Loucy (cell line): Measurements from ENCODE around the gene GJB1.

Source experiments
- H2AFZ ChIP-seq: fragments of 200-600 bp; sonication (generic); 2 replicates; pipeline ENCODE4 v1.6.0; 2016; ENCODE audit warnings: antibody characterized with exemption, mild to moderate bottlenecking, low read length, moderate library complexity
- H3F3A ChIP-seq: fragments of 200-600 bp; 2 replicates; pipeline ENCODE4 v1.6.0; 2016; ENCODE audit warnings: antibody characterized with exemption, low read depth, mild to moderate bottlenecking
- H3K27me3 ChIP-seq: fragments of 200-600 bp; sonication (generic); 2 replicates; pipeline ENCODE4 v1.6.1; 2014; ENCODE audit warnings: low read length, mild to moderate bottlenecking; ENCODE audit not compliant: insufficient read depth, poor library complexity, severe bottlenecking
- H3K36me3 ChIP-seq: fragments of 200-600 bp; sonication (generic); 2 replicates; pipeline ENCODE4 v1.6.1; 2016; ENCODE audit warnings: low read length; ENCODE audit not compliant: insufficient read depth
- H3K4me1 ChIP-seq: fragments of 200-600 bp; sonication (generic); 2 replicates; pipeline ENCODE4 v1.5.1; 2014; ENCODE audit warnings: low read length, mild to moderate bottlenecking; ENCODE audit not compliant: insufficient read depth, poor library complexity, severe bottlenecking
- H3K4me2 ChIP-seq: fragments of 200-600 bp; sonication (generic); 2 replicates; pipeline ENCODE4 v1.6.0; 2014; ENCODE audit warnings: antibody characterized with exemption, low read length, low read depth, mild to moderate bottlenecking; ENCODE audit not compliant: poor library complexity, severe bottlenecking
- H3K4me3 ChIP-seq: fragments of 200-600 bp; sonication (generic); 2 replicates; pipeline ENCODE4 v1.5.1; 2014; ENCODE audit warnings: low read length, mild to moderate bottlenecking, mixed read lengths; ENCODE audit not compliant: poor library complexity, severe bottlenecking
- H3K79me2 ChIP-seq: fragments of 200-600 bp; sonication (generic); 2 replicates; pipeline ENCODE4 v1.6.1; 2014; ENCODE audit warnings: low read length; ENCODE audit not compliant: insufficient read depth
- H3K9ac ChIP-seq: fragments of 200-600 bp; sonication (generic); 2 replicates; pipeline ENCODE4 v1.6.0; 2014; ENCODE audit warnings: mild to moderate bottlenecking, low read depth, low read length, moderate library complexity; ENCODE audit not compliant: poor library complexity, severe bottlenecking
- H3K9me2 ChIP-seq: fragments of 200-600 bp; sonication (generic); replicated peaks from 2 replicates; pipeline ENCODE4 v1.6.1; 2016; ENCODE audit warnings: low read depth, low read length, mixed read lengths
- H3K9me3 ChIP-seq: fragments of 200-600 bp; sonication (generic); 2 replicates; pipeline ENCODE4 v1.6.1; 2014; ENCODE audit warnings: mild to moderate bottlenecking, antibody characterized with exemption, low read length, low read depth; ENCODE audit not compliant: insufficient read depth
- H4K20me1 ChIP-seq: fragments of 200-600 bp; sonication (generic); 2 replicates; pipeline ENCODE4 v1.6.0; 2014; ENCODE audit warnings: antibody characterized with exemption, low read length, mild to moderate bottlenecking; ENCODE audit not compliant: insufficient read depth, poor library complexity, severe bottlenecking
- EZH2phosphoT487 ChIP-seq: fragments of 200-600 bp; IDR thresholded peaks from 2 replicates; pipeline ENCODE4 v1.6.1; 2018; ENCODE audit warnings: antibody characterized with exemption, mild to moderate bottlenecking, moderate library complexity, borderline replicate concordance
- TF ChIP-seq, protein P1 (sequence below): fragments of 200-600 bp; sonication (generic); conservative IDR thresholded peaks from 2 replicates; pipeline ENCODE4 v1.5.1; 2014; ENCODE audit warnings: mild to moderate bottlenecking, antibody characterized with exemption, low read length

GJB1 gene

DNA sequence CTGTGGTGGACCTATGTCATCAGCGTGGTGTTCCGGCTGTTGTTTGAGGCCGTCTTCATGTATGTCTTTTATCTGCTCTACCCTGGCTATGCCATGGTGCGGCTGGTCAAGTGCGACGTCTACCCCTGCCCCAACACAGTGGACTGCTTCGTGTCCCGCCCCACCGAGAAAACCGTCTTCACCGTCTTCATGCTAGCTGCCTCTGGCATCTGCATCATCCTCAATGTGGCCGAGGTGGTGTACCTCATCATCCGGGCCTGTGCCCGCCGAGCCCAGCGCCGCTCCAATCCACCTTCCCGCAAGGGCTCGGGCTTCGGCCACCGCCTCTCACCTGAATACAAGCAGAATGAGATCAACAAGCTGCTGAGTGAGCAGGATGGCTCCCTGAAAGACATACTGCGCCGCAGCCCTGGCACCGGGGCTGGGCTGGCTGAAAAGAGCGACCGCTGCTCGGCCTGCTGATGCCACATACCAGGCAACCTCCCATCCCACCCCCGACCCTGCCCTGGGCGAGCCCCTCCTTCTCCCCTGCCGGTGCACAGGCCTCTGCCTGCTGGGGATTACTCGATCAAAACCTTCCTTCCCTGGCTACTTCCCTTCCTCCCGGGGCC lies 1.2 kb downstream of the GJB1 start:
- H2AFZ ChIP-seq, result no peak overlapping the region
- TF ChIP-seq, protein P1, sequence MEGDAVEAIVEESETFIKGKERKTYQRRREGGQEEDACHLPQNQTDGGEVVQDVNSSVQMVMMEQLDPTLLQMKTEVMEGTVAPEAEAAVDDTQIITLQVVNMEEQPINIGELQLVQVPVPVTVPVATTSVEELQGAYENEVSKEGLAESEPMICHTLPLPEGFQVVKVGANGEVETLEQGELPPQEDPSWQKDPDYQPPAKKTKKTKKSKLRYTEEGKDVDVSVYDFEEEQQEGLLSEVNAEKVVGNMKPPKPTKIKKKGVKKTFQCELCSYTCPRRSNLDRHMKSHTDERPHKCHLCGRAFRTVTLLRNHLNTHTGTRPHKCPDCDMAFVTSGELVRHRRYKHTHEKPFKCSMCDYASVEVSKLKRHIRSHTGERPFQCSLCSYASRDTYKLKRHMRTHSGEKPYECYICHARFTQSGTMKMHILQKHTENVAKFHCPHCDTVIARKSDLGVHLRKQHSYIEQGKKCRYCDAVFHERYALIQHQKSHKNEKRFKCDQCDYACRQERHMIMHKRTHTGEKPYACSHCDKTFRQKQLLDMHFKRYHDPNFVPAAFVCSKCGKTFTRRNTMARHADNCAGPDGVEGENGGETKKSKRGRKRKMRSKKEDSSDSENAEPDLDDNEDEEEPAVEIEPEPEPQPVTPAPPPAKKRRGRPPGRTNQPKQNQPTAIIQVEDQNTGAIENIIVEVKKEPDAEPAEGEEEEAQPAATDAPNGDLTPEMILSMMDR, result no peak
- TF ChIP-seq EZH2phosphoT487, result no peak
- H3K9me3 ChIP-seq, result no peaks in the 10 kb centered on the region
- H3K27me3 ChIP-seq, result no peaks in the 10 kb centered on the region
- H3K4me2 ChIP-seq, result no peak overlapping the region
- no peaks in the 10 kb centered on the region for H3K9me2 ChIP-seq
- no peaks in the 10 kb centered on the region for H3K36me3 ChIP-seq
- H3K9ac ChIP-seq, result no peak overlapping the region
- H4K20me1 ChIP-seq, result no peaks in the 10 kb centered on the region
- H3K79me2 ChIP-seq, result no peaks in the 10 kb centered on the region
- no peaks in the 10 kb centered on the region for H3K4me1 ChIP-seq
- no peak overlapping the region for H3K4me3 ChIP-seq
- H3F3A ChIP-seq, result no peaks in the 10 kb centered on the region

DNA sequence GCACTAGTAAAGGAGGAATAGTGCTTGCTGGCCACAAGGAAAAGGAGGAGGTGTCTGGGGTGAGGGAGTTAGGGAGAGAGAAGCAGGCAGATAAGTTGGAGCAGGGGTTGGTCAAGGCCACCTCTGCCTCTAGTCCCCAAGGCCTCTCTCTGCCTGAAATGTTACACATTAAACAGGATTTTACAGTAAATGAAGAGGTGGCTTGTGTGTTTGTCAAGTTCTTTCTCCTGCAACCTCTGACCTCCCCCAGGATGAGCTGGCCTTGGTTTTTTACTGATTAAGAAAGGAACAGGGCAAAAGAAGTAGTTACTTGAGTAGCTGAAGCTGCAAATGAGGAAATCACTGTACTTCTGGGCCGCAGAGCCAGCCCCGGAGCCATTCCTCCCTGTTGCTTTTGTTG lies 2.0 kb downstream of the GJB1 start:
- Histone ChIP-seq H3K9me2 (no peaks in the 10 kb centered on the region), H3K4me2 (no peak overlapping the region), H3K4me1 (no peaks in the 10 kb centered on the region), H3K9me3 (no peaks in the 10 kb centered on the region), H3K79me2 (no peaks in the 10 kb centered on the region), H3K36me3 (no peaks in the 10 kb centered on the region), H3K27me3 (no peaks in the 10 kb centered on the region), H3F3A (no peaks in the 10 kb centered on the region), H4K20me1 (no peaks in the 10 kb centered on the region), H3K9ac (no peak overlapping the region), H3K4me3 (no peak overlapping the region), H2AFZ (no peak overlapping the region)
- TF ChIP-seq, protein P1, result no peak
- no peak for TF ChIP-seq EZH2phosphoT487

DNA sequence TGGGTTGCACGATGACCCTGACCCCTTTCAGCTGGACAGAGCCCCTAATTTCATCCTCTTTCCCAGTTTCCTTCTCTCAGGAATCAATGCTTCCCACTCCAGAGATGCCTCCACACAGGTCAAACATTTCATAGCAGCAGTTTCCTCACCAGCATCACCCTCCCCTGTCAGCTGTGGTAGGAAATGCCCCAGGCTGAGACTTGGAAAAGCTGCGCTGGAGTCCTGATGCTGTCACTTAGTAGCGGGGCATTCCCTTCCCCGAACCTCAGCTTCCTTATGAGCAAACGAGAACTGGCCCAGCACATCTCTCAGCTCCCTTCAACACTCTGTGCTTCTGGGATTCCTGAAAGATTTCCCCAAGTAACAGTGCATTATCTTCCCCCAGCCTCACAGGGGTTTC lies 2.7 kb downstream of the GJB1 start:
- Histone ChIP-seq H3K27me3 (no peaks in the 10 kb centered on the region), H3K9me2 (no peaks in the 10 kb centered on the region), H3K4me3 (no peak overlapping the region), H3F3A (no peaks in the 10 kb centered on the region), H3K9me3 (no peaks in the 10 kb centered on the region), H3K4me1 (no peaks in the 10 kb centered on the region), H3K36me3 (no peaks in the 10 kb centered on the region), H3K9ac (no peak overlapping the region), H3K4me2 (no peak overlapping the region), H2AFZ (no peak overlapping the region), H4K20me1 (no peaks in the 10 kb centered on the region), H3K79me2 (no peaks in the 10 kb centered on the region)
- no peak for TF ChIP-seq EZH2phosphoT487
- TF ChIP-seq, protein P1, result no peak
